DOHH2 (cell line): ENCODE data around the gene RAD51B.

Experiments
- H3F3A ChIP-seq: fragments of 200-600 bp; sonication (generic), shearing (Covaris generic); 2 replicates; pipeline ENCODE4 v1.6.0; 2016; ENCODE audit warnings: antibody characterized with exemption, mild to moderate bottlenecking; ENCODE audit not compliant: control insufficient read depth, insufficient read depth
- H3K27ac ChIP-seq: fragments of 200-600 bp; sonication (generic); 2 replicates; pipeline ENCODE4 v1.5.1; 2014; ENCODE audit warnings: low read depth, mild to moderate bottlenecking, low read length, moderate library complexity
- H3K27me3 ChIP-seq: fragments of 200-600 bp; sonication (generic); 2 replicates; pipeline ENCODE4 v1.6.1; 2014; ENCODE audit warnings: mild to moderate bottlenecking, low read length, mixed read lengths; ENCODE audit not compliant: control insufficient read depth
- H3K36me3 ChIP-seq: fragments of 200-600 bp; sonication (generic); 2 replicates; pipeline ENCODE4 v1.6.1; 2014; ENCODE audit warnings: mild to moderate bottlenecking, low read length, moderate library complexity, mixed read lengths; ENCODE audit not compliant: control insufficient read depth
- H3K4me1 ChIP-seq: fragments of 200-600 bp; sonication (generic); 2 replicates; pipeline ENCODE4 v1.6.1; 2014; ENCODE audit warnings: mild to moderate bottlenecking, low read length, mixed read lengths; ENCODE audit not compliant: control insufficient read depth
- H3K4me2 ChIP-seq: fragments of 200-600 bp; sonication (generic); 2 replicates; pipeline ENCODE4 v1.6.0; 2014; ENCODE audit warnings: mild to moderate bottlenecking, low read length, moderate library complexity
- H3K4me3 ChIP-seq: fragments of 200-600 bp; sonication (generic); 2 replicates; pipeline ENCODE4 v1.5.1; 2014; ENCODE audit warnings: mild to moderate bottlenecking, low read length, mixed read lengths
- H3K79me2 ChIP-seq: fragments of 200-600 bp; sonication (generic); 2 replicates; pipeline ENCODE4 v1.6.1; 2014; ENCODE audit warnings: mild to moderate bottlenecking, low read length, mixed read lengths; ENCODE audit not compliant: control insufficient read depth
- H3K9me2 ChIP-seq: fragments of 200-600 bp; sonication (generic); replicated peaks from 2 replicates; pipeline ENCODE4 v1.6.1; 2014; ENCODE audit warnings: mild to moderate bottlenecking, low read length, mixed read lengths; ENCODE audit not compliant: control insufficient read depth
- H3K9me3 ChIP-seq: fragments of 200-600 bp; sonication (generic); 2 replicates; pipeline ENCODE4 v1.6.1; 2014; ENCODE audit warnings: antibody characterized with exemption, low read length, mixed read lengths; ENCODE audit not compliant: control insufficient read depth, insufficient read depth
- H4K20me1 ChIP-seq: fragments of 200-600 bp; sonication (generic); 2 replicates; pipeline ENCODE4 v1.6.0; 2014; ENCODE audit warnings: low read depth, mild to moderate bottlenecking, antibody characterized with exemption, low read length, moderate library complexity; ENCODE audit not compliant: control insufficient read depth, insufficient read depth
- EZH2phosphoT487 ChIP-seq: fragments of 200-600 bp; sonication (generic); IDR thresholded peaks from 2 replicates; pipeline ENCODE4 v1.6.1; 2017; ENCODE audit warnings: borderline replicate concordance, mild to moderate bottlenecking, antibody characterized with exemption, low read length, moderate library complexity, mixed read lengths
- TF ChIP-seq, protein P1 (sequence below): fragments of 200-600 bp; sonication (generic); IDR thresholded peaks from one replicate; pipeline ENCODE4 v1.5.1; 2014; ENCODE audit warnings: antibody characterized with exemption, mild to moderate bottlenecking, low read depth, low read length; ENCODE audit not compliant: poor library complexity, severe bottlenecking

The RAD51B gene

DNA sequence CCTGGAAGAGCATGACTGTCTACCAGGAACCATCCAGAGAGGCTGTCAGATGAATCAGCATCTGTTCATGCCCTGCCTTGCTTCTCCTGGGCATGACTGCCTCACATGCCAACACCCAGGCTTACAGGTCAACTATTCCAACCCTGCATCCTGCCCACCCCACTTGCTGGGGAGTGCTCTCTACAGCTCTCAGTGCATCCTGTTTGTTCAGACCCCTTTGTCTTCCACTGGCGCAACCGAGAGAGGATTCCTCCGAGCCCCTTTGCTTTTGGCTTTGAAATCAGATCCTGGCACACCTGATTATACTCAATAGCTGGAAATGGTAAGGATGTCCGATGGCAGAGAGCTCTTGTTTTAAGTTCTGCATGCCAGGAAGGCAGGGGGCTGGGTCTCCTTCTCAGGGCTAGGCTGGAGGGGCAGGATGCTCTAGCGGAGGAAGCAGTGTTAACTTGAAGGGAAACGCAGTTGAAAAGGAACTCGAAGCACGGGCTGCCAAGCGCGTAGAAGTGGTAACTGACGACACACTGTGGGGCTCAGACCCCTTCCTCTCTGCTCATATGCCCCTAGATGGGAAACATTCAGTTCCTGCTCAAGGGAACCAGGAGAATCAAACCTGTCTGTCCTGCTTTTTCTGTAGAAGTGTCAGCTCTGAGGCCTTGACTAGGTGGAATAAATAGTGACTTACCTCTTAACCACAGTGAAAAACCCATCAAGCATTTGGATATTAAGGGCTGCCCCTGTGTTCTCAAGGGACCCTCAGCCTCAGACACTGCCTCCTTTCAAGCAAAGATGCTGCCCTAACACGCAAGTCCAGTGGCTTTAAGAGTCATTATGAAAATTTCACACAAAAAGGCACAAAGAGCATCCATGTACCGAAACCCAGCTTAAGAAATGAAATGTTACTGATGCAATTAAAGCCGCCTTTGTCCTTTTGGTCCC is 675.8 kb downstream of the RAD51B start:
- H3K9me3 ChIP-seq = no peaks in the 10 kb centered on the region
- no peaks in the 10 kb centered on the region for H3K79me2 ChIP-seq
- H3K4me1 ChIP-seq = peaks cover 44% of the 10 kb centered on the region
- no peak overlapping the region for H3K4me3 ChIP-seq
- H3K27ac ChIP-seq = no peak overlapping the region
- no peaks in the 10 kb centered on the region for H3F3A ChIP-seq
- no peaks in the 10 kb centered on the region for H4K20me1 ChIP-seq
- no peaks in the 10 kb centered on the region for H3K36me3 ChIP-seq
- no peaks in the 10 kb centered on the region for H3K27me3 ChIP-seq
- H3K9me2 ChIP-seq = no peaks in the 10 kb centered on the region
- H3K4me2 ChIP-seq = peak overlapping the region; percentile 13
- no peak for TF ChIP-seq EZH2phosphoT487
- TF ChIP-seq, protein P1, sequence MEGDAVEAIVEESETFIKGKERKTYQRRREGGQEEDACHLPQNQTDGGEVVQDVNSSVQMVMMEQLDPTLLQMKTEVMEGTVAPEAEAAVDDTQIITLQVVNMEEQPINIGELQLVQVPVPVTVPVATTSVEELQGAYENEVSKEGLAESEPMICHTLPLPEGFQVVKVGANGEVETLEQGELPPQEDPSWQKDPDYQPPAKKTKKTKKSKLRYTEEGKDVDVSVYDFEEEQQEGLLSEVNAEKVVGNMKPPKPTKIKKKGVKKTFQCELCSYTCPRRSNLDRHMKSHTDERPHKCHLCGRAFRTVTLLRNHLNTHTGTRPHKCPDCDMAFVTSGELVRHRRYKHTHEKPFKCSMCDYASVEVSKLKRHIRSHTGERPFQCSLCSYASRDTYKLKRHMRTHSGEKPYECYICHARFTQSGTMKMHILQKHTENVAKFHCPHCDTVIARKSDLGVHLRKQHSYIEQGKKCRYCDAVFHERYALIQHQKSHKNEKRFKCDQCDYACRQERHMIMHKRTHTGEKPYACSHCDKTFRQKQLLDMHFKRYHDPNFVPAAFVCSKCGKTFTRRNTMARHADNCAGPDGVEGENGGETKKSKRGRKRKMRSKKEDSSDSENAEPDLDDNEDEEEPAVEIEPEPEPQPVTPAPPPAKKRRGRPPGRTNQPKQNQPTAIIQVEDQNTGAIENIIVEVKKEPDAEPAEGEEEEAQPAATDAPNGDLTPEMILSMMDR = no peak

DNA sequence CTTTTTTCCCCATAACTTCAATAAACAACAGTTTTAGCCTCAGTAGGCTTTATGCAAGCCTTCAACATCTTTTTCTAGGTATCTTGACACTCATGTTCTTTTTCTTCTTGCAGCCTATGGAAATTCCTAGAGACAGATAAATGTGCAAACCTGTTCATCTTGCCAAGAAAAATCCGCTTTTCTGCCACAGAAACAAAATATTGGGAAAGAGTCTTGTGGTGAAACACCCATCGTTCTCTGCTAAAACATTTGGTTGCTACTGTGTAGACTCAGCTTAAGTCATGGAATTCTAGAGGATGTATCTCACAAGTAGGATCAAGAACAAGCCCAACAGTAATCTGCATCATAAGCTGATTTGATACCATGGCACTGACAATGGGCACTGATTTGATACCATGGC is 677.4 kb downstream of the RAD51B start:
- Histone ChIP-seq H3K4me2 (no peak overlapping the region), H3K9me2 (no peaks in the 10 kb centered on the region), H3F3A (no peaks in the 10 kb centered on the region), H3K27ac (no peak overlapping the region), H3K9me3 (no peaks in the 10 kb centered on the region), H3K36me3 (no peaks in the 10 kb centered on the region), H4K20me1 (no peaks in the 10 kb centered on the region), H3K79me2 (no peaks in the 10 kb centered on the region), H3K4me3 (no peak overlapping the region), H3K27me3 (no peaks in the 10 kb centered on the region), H3K4me1 (peaks cover 60% of the 10 kb centered on the region)
- TF ChIP-seq, protein P1 = no peak
- TF ChIP-seq EZH2phosphoT487 = no peak

GRCh38 chr14:68499451-68499850 is 679.9 kb downstream of the RAD51B start:
- peaks cover 72% of the 10 kb centered on the region for H3K4me1 ChIP-seq
- no peaks in the 10 kb centered on the region for H3K27me3 ChIP-seq
- peak overlapping the region; percentile 33 for H3K4me2 ChIP-seq
- H3K27ac ChIP-seq = no peak overlapping the region; the same call in 1 of the 2 replicates
- H3K9me3 ChIP-seq = no peaks in the 10 kb centered on the region
- no peaks in the 10 kb centered on the region for H4K20me1 ChIP-seq
- peak overlapping the region; percentile 8 for H3K4me3 ChIP-seq
- H3K9me2 ChIP-seq = no peaks in the 10 kb centered on the region
- TF ChIP-seq, protein P1 = no peak
- TF ChIP-seq EZH2phosphoT487 = no peak
- H3F3A ChIP-seq = no peaks in the 10 kb centered on the region
- no peaks in the 10 kb centered on the region for H3K79me2 ChIP-seq
- no peaks in the 10 kb centered on the region for H3K36me3 ChIP-seq
